Activated CD8-positive, alpha-beta T cell treated with anti-CD3 and anti-CD28 coated beads, Interleukin-2, amount 10 ng/mL, durations not matched to agents 7 days and 5 days (primary cell): Measurements from ENCODE around the gene NTMT2. TPM values are rescaled to one million over a fixed set of nuclear protein-coding genes. Genes with fewer than 3 reads are reported as not detected.
"Not testable (repeated sequence)": the region's sequence is repeated elsewhere in the genome, so short reads cannot be mapped to it uniquely, and the experiment has no call there.

Experiments
- ATAC-seq: fragments of 150-1000 bp; cut with Tn5 transposase; one replicate; pipeline ENCODE4 v1.10.0; 2021; ENCODE audit warnings: moderate library complexity
- CTCF ChIA-PET: fragments of 350-600 bp; sonication (Branson Sonifier 250); formaldehyde crosslinking; loops from one replicate; lab custom pipeline; 2021; ENCODE audit warnings: antibody characterized with exemption; lab: Charles Lee
- POLR2A ChIA-PET: fragments of 350-600 bp; sonication (Branson Sonifier 250); formaldehyde crosslinking; loops from one replicate; lab custom pipeline; 2021; ENCODE audit warnings: antibody characterized with exemption; lab: Charles Lee
- DNase-seq: peaks from one replicate; pipeline ENCODE4 v3.0.0-alpha.2; 2020
- H3K27ac Mint-ChIP-seq: one replicate; pipeline ENCODE4 v1.8.0; 2021; ENCODE audit warnings: mild to moderate bottlenecking, mixed read lengths
- H3K27me3 Mint-ChIP-seq: one replicate; pipeline ENCODE4 v1.8.0; 2021; ENCODE audit warnings: low read depth, mixed read lengths
- H3K36me3 Mint-ChIP-seq: one replicate; pipeline ENCODE4 v1.8.0; 2021; ENCODE audit warnings: low read depth, mixed read lengths
- H3K4me1 Mint-ChIP-seq: one replicate; pipeline ENCODE4 v1.8.0; 2021; ENCODE audit warnings: low read depth, mixed read lengths
- H3K4me3 Mint-ChIP-seq: one replicate; pipeline ENCODE4 v1.8.0; 2021; ENCODE audit warnings: mild to moderate bottlenecking, mixed read lengths
- H3K9me3 Mint-ChIP-seq: one replicate; pipeline ENCODE4 v1.8.0; 2022; ENCODE audit warnings: mixed read lengths; ENCODE audit not compliant: insufficient read depth
- total RNA-seq, 2 experiments: library from RNA; stranded (reverse); gene quantifications; one replicate each; pipeline ENCODE4 v1.2.3, GENCODE V29; 2021

NTMT2 gene
- not detected for total RNA-seq

DNA sequence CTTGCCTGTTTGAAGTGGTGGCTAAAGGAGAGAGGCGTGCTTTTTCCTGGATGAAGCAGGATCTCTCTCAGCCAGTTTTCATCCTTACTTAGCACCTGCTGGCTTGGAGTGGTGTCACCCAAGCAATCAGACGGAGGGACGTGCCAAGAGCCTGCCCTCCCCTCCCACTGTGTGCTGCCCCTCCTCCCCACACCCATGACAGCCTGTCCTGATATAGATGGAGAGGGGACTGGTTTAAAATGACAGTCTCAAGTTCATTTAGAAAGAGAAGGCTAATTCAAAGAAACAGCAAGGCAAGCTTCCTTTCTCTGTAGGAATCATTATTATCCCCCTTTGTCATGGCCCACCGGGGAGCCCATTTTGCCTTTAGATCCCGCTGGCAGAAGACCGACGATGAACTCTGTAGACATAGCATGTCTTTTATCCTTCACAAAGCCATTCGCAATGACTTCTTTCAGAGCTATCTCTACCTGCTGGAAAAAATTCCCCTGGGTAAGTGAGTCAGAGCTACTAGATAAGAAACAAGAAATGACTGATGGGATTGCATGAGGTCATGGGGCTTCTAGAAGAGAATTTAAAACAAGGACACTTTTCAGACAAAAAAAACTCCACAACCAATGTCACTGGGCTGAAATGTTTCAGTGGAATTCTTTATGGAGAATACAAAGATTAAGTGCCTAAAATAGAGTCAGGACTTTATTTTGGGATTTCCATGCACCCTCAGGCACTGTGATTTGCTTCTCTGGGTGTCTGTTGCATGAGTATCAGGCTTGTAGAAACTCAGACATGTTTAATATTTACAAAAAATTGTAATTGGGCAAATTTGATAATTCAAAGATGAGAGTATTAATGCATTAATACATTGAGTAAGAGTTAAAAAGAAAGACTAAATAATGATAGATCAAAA, at the start of gene NTMT2:
Gene NTMT2, plus strand, starts transcription at position 190 of the 907 bp plus-strand sequence. Its CDS starts 149 bp downstream, at position 339.
- no peak within 1 kb of the TSS for H3K4me3 Mint-ChIP-seq
- ATAC-seq (no peak), DNase-seq (no peak)
- H3K4me1 Mint-ChIP-seq = no peaks in the 10 kb centered on the region
- H3K9me3 Mint-ChIP-seq = no peaks in the 10 kb centered on the region
- H3K36me3 Mint-ChIP-seq = no peaks in the 10 kb centered on the region
- POLR2A ChIA-PET = no interaction called here
- H3K27ac Mint-ChIP-seq = no peak within 1 kb of the TSS
- CTCF ChIA-PET = no interaction called here
- H3K27me3 Mint-ChIP-seq = no peaks in the 10 kb centered on the region

DNA sequence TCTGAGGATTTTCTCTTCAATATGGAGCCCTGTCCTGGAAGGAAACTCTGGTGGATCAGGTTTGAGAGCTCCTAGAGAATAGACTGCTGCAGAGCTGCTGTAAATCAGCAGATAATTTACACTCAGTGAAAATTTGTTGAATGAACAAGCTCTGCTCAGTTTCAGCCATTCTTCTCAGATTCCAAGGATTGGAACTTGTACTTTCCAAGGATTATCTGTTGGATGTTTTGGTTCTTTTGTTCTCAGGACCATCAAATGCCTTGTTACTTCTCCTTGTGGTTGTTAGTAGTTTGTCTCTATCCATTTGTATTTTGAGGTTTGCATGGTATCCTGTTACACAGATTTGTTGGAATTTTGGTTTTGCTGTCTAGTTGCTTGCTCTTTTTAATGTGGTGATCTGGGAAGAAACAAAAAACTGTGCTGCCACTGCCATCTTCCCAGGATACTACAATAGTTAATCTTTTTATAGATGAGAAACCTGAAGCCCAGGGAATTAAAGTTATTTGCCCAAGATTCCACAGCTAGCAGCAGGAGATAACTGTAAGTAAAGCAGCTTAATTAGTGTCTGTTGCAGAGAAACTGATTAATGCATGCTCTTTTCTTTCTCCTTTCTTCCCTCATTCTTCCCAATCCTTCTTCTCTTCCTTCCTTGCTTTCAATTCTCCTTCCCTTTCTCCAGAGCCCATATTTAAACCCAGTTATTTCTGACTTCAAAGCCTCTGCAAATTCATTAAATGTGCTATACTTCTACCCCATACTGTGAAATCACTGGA, 49.6 kb upstream of the NTMT2 start:
- H3K9me3 Mint-ChIP-seq = no peaks in the 10 kb centered on the region
- no peak for ATAC-seq
- H3K27me3 Mint-ChIP-seq = peaks cover 12% of the 10 kb centered on the region
- ChIA-PET CTCF (no interaction called here), POLR2A (interaction anchor here (0.6 kb wide), 1 partner anchor 21 kb away, joined by 4 read pairs; no protein-coding TSS in a partner anchor)
- H3K27ac Mint-ChIP-seq = no peak overlapping the region
- H3K36me3 Mint-ChIP-seq = no peaks in the 10 kb centered on the region
- no peaks in the 10 kb centered on the region for H3K4me1 Mint-ChIP-seq
- DNase-seq = no peak
- H3K4me3 Mint-ChIP-seq = no peak overlapping the region

DNA sequence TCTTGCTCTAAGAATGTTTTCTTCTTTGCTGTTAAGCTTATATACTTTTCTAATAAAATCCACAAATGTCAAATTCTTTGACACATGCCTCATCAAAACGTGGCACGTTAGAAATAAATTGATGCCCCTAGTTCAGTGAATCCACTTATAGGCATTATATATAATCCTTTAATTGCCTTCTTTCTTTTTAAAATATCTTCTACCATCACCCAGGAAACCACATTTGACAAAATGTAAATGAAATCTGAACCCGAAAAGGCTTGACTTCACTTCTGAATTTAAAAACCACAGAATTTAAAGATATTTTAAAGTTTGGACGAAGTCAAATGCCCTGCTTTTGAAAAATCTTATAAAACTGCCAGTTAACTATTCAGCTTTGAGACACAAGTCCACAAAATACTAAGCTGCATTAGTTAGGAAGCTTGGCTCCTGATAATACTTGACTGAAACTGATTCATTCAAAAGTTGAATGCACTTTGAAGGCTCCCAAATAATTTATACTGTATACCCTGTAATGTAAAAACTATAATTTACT, 48.9 kb upstream of the NTMT2 start:
- no peaks in the 10 kb centered on the region for H3K4me1 Mint-ChIP-seq
- no peak overlapping the region for H3K4me3 Mint-ChIP-seq
- H3K27ac Mint-ChIP-seq = no peak overlapping the region
- POLR2A ChIA-PET = no interaction called here
- CTCF ChIA-PET = no interaction called here
- ATAC-seq = no peak
- peaks cover 12% of the 10 kb centered on the region for H3K27me3 Mint-ChIP-seq
- no peaks in the 10 kb centered on the region for H3K9me3 Mint-ChIP-seq
- H3K36me3 Mint-ChIP-seq = no peaks in the 10 kb centered on the region
- no peak for DNase-seq

DNA sequence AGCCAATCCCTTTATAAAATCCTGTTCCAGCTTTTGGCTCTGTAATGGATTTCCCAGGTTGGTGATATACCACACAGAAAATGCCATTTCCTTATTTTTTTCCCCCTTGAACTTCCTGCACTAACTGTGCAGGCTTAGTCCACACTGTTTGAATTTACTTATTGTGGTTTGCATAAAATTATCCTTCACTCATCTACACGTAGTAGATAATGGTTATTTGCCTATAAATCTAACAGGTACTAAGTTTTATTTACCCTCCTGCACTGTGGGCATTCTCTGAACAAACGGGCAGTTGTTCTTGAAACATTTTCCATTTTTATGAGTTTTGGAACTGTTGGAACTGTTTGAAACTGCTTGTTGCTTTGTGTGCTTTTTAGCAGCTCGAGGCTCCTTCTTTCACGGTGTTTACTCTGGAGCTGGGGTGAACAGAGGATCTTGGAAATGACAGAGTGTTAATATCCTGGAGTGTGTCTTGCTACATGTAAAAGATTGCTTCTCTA, 48.3 kb upstream of the NTMT2 start:
- POLR2A ChIA-PET = no interaction called here
- H3K4me1 Mint-ChIP-seq = no peaks in the 10 kb centered on the region
- no peaks in the 10 kb centered on the region for H3K9me3 Mint-ChIP-seq
- H3K4me3 Mint-ChIP-seq = no peak overlapping the region
- H3K27me3 Mint-ChIP-seq = peaks cover 15% of the 10 kb centered on the region
- ATAC-seq (no peak), DNase-seq (no peak)
- no peak overlapping the region for H3K27ac Mint-ChIP-seq
- CTCF ChIA-PET = no interaction called here
- no peaks in the 10 kb centered on the region for H3K36me3 Mint-ChIP-seq

DNA sequence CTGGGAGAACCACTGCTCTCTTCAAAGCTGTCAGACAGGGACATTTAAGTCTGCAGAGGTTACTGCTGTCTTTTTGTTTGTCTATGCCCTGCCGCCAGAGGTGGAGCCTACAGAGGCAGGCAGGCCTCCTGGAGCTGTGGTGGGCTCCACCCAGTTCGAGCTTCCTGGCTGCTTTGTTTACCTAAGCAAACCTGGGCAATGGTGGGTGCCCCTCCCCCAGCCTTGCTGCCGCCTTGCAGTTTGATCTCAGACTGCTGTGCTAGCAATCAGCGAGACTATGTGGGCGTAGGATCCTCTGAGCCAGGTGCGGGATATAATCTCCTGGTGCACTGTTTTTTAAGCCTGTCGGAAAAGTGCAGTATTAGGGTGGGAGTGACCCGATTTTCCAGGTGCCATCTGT, 32.6 kb upstream of the NTMT2 start:
- H3K9me3 Mint-ChIP-seq, H3K36me3 Mint-ChIP-seq, H3K27me3 Mint-ChIP-seq, H3K4me1 Mint-ChIP-seq, ATAC-seq, DNase-seq, H3K4me3 Mint-ChIP-seq, H3K27ac Mint-ChIP-seq, CTCF ChIA-PET, POLR2A ChIA-PET: not testable (repeated sequence)

DNA sequence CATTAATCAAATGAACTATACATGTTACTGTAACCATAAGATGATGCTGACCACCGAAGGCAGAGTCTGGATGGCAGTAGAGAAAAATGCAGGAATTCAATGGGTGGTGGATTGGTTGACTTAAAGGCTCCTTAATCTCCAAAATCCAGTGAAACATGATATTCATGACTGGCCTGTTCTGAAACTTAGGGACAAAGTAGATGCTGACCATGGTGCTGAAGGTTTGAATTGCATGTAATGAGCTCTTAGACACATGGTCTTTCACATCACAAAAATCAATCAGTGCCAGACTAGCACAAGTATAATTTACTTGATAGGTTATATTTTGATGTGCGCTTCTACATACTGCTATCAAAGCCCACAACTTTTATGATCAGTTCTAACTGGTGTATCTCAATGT, 30.9 kb upstream of the NTMT2 start:
- no peaks in the 10 kb centered on the region for H3K36me3 Mint-ChIP-seq
- DNase-seq (no peak), ATAC-seq (no peak)
- peaks cover 3% of the 10 kb centered on the region for H3K9me3 Mint-ChIP-seq
- no peak overlapping the region for H3K27ac Mint-ChIP-seq
- H3K27me3 Mint-ChIP-seq = peaks cover 12% of the 10 kb centered on the region
- CTCF ChIA-PET = no interaction called here
- H3K4me1 Mint-ChIP-seq = no peaks in the 10 kb centered on the region
- POLR2A ChIA-PET = no interaction called here
- H3K4me3 Mint-ChIP-seq = no peak overlapping the region

DNA sequence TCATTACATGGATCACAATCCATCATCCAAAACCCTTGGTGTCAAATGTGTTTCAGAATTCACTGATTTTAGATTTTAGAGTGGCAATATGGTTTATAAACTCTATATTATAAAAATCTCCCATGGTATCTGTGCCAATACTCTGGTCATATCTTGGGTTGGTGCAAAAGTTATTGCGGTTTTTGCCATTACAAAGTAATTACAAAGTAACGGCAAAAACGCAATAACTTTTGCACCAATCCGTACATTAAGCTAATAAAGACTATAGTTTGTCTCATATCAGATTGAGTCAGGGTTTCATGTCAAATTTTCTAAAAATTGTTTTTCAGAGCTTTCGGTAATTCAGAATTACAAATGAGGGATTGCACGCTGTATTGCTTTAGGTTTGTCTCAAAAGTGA, 23.4 kb upstream of the NTMT2 start:
- H3K4me1 Mint-ChIP-seq = no peaks in the 10 kb centered on the region
- CTCF ChIA-PET = no interaction called here
- peaks cover 3% of the 10 kb centered on the region for H3K9me3 Mint-ChIP-seq
- POLR2A ChIA-PET = no interaction called here
- no peak overlapping the region for H3K4me3 Mint-ChIP-seq
- H3K36me3 Mint-ChIP-seq = no peaks in the 10 kb centered on the region
- no peak overlapping the region for H3K27ac Mint-ChIP-seq
- peaks cover 14% of the 10 kb centered on the region for H3K27me3 Mint-ChIP-seq
- ATAC-seq (no peak), DNase-seq (no peak)

DNA sequence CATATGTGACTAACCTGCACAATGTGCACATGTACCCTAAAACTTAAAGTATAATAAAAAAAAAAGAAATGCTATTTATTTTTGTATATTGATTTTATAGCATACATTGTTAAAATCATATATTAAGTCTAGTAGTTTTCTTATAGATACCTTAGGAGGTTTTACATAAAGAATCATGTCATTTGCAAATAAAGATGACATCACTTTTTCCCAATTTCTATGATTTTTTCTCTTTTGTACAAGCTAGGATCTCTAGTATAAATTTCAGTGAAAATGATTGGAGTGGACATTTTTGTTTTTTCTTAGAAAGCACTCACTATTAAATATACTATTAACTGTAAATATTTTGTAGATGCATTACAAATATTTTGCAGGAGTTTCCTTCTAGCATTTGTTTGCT, 20.5 kb upstream of the NTMT2 start:
- peaks cover 3% of the 10 kb centered on the region for H3K9me3 Mint-ChIP-seq
- ChIA-PET CTCF (no interaction called here), POLR2A (no interaction called here)
- H3K4me1 Mint-ChIP-seq = no peaks in the 10 kb centered on the region
- H3K27ac Mint-ChIP-seq = no peak overlapping the region
- no peak for ATAC-seq
- peaks cover 2% of the 10 kb centered on the region for H3K27me3 Mint-ChIP-seq
- H3K4me3 Mint-ChIP-seq = no peak overlapping the region
- no peak for DNase-seq
- no peaks in the 10 kb centered on the region for H3K36me3 Mint-ChIP-seq

DNA sequence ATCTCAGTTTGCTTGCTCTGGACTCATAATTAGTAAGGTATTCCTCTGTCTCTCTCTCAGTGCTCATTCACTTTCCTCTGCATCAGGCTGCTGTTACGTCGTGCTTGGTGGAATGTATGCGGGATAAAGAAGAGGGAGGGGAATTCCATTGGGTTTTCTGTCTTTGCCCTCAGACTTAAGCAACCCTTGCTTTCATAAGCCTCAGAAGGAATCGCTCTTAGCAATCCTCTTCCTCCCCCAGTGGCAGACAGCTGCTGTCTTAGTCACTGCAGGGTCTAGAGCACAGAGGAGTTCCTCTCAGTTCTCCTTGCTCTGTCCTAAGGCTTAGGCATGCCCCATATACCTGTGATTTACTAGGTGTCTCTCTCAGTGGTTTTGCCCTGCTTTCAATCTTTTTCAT, 19.1 kb upstream of the NTMT2 start:
- ChIA-PET CTCF (no interaction called here), POLR2A (no interaction called here)
- DNase-seq (no peak), ATAC-seq (no peak)
- H3K4me3 Mint-ChIP-seq = no peak overlapping the region
- H3K36me3 Mint-ChIP-seq = no peaks in the 10 kb centered on the region
- H3K27ac Mint-ChIP-seq = no peak overlapping the region
- no peaks in the 10 kb centered on the region for H3K4me1 Mint-ChIP-seq
- peaks cover under 1% of the 10 kb centered on the region for H3K27me3 Mint-ChIP-seq
- H3K9me3 Mint-ChIP-seq = peaks cover 3% of the 10 kb centered on the region

DNA sequence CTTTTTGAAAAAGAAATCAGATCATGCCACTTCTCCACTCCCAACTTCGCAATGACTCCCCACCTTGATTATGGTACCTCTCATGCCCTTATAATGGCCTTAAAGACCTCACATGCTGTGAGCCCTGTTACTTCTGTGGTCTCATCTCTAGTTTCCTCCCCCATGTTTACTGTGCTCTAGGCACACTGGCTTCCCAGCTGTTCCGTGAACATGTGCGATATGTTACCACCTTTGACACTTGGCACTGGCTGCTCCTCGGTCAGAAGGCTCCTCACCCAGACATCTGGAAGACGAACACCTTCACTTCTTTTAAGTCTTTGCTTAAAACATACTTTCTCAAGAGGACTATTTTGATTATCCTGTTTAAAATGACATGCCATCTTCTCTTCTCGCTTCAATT, 14.3 kb upstream of the NTMT2 start:
- ChIA-PET CTCF (no interaction called here), POLR2A (no interaction called here)
- H3K9me3 Mint-ChIP-seq = no peaks in the 10 kb centered on the region
- H3K4me3 Mint-ChIP-seq = no peak overlapping the region
- H3K4me1 Mint-ChIP-seq = no peaks in the 10 kb centered on the region
- H3K27me3 Mint-ChIP-seq = no peaks in the 10 kb centered on the region
- DNase-seq = no peak
- H3K36me3 Mint-ChIP-seq = no peaks in the 10 kb centered on the region
- no peak overlapping the region for H3K27ac Mint-ChIP-seq
- no peak for ATAC-seq

DNA sequence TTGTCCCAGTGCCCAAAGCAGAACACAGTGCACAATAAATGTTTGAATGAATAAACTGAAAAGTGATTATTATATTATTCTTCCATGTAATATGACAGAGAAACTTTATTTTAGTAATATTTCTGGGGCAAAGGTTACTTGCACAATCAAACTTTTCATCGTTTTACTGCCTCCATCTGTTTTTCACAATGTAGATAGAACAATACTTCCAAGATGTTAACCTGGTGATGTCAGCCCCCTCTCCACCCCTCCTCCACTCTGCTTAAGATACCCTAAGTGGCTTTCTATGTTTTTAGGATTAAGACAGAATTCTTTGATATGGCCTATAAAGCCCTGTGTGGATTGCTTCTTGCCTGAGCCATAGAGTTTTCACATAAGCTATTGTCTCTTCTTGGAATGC, 13.8 kb upstream of the NTMT2 start:
- ChIA-PET POLR2A (no interaction called here), CTCF (no interaction called here)
- no peaks in the 10 kb centered on the region for H3K36me3 Mint-ChIP-seq
- no peak overlapping the region for H3K4me3 Mint-ChIP-seq
- ATAC-seq (no peak), DNase-seq (no peak)
- no peaks in the 10 kb centered on the region for H3K4me1 Mint-ChIP-seq
- no peak overlapping the region for H3K27ac Mint-ChIP-seq
- H3K27me3 Mint-ChIP-seq = no peaks in the 10 kb centered on the region
- H3K9me3 Mint-ChIP-seq = no peaks in the 10 kb centered on the region
